HepG2 (cell line): ENCODE measurements around the gene NSUN6. TPM values are rescaled to one million over a fixed set of nuclear protein-coding genes. Genes with fewer than 3 reads are reported as not detected.

Source experiments
- ATF4 ChIP-seq, 2 experiments: fragments of 450-650 bp in 1 of 2; sonication (generic) in 1 of 2; formaldehyde crosslinking; IDR thresholded peaks; 2 replicates each; pipeline versions ENCODE4 v1.5.0 to v1.8.0; 2020 to 2022; ENCODE audit warnings: mild to moderate bottlenecking in 1 of 2, missing genetic modification reagents in 1 of 2
- BCL3 ChIP-seq: sonication (generic); formaldehyde crosslinking; IDR thresholded peaks from 2 replicates; pipeline ENCODE4 v1.5.1; 2020; ENCODE audit warnings: mild to moderate bottlenecking, missing genetic modification reagents, moderate library complexity
- CBX2 ChIP-seq, 2 experiments: fragments of 200-600 bp in 1 of 2; sonication (generic); formaldehyde crosslinking in 1 of 2; IDR thresholded peaks; 2 replicates each; pipeline versions ENCODE4 v1.7.0 to v1.8.1; 2018 to 2022; ENCODE audit warnings: low read depth in 2 of 2, low read length in 1 of 2, mild to moderate bottlenecking in 1 of 2, missing genetic modification reagents in 1 of 2
- FUBP1 ChIP-seq: sonication (generic); formaldehyde crosslinking; IDR thresholded peaks from 2 replicates; pipeline ENCODE4 v1.5.1; 2020; ENCODE audit warnings: missing genetic modification reagents, mild to moderate bottlenecking, borderline replicate concordance
- HDAC2 ChIP-seq: sonication (generic); formaldehyde crosslinking; IDR thresholded peaks from 2 replicates; pipeline ENCODE4 v1.4.0; 2020; ENCODE audit warnings: missing genetic modification reagents
- JARID2 ChIP-seq: sonication (generic); formaldehyde crosslinking; IDR thresholded peaks from 2 replicates; pipeline ENCODE4 v1.8.1; 2023; ENCODE audit warnings: missing genetic modification reagents, inconsistent platforms; ENCODE audit not compliant: insufficient replicate concordance
- KLF11 ChIP-seq: IDR thresholded peaks from 2 replicates; pipeline ENCODE4 v1.6.1; 2016; ENCODE audit warnings: missing compliant biosample characterization
- KLF13 ChIP-seq: sonication (generic); formaldehyde crosslinking; IDR thresholded peaks from 2 replicates; pipeline ENCODE4 v1.4.0; 2020; ENCODE audit warnings: mild to moderate bottlenecking, missing genetic modification reagents
- MIER3 ChIP-seq: IDR thresholded peaks from 2 replicates; pipeline ENCODE4 v1.6.1; 2016; ENCODE audit warnings: missing compliant biosample characterization, borderline replicate concordance
- NR2C2 ChIP-seq: sonication (generic); formaldehyde crosslinking; IDR thresholded peaks from 2 replicates; pipeline ENCODE4 v1.4.0; 2020; ENCODE audit warnings: missing genetic modification reagents, mild to moderate bottlenecking, moderate library complexity, borderline replicate concordance
- PAWR ChIP-seq: sonication (generic); formaldehyde crosslinking; IDR thresholded peaks from 2 replicates; pipeline ENCODE4 v1.4.0; 2020; ENCODE audit warnings: missing genetic modification reagents, mild to moderate bottlenecking, borderline replicate concordance
- PHF8 ChIP-seq: sonication (generic); formaldehyde crosslinking; IDR thresholded peaks from 2 replicates; pipeline ENCODE4 v1.5.0; 2020; ENCODE audit warnings: missing genetic modification reagents
- POLR2A ChIP-seq, 2 experiments: IDR thresholded peaks; 2 replicates each; pipeline ENCODE4 v1.6.1; 2011; ENCODE audit warnings: low read depth in 2 of 2, low read length in 2 of 2, mild to moderate bottlenecking in 1 of 2, moderate library complexity in 1 of 2; ENCODE audit not compliant: insufficient read depth in 1 of 2
- REST ChIP-seq, 2 experiments: IDR thresholded peaks; 2 replicates each; pipeline ENCODE4 v1.6.1; 2011 to 2012; ENCODE audit warnings: low read length in 2 of 2, borderline replicate concordance in 1 of 2, low read depth in 1 of 2, mild to moderate bottlenecking in 1 of 2, moderate library complexity in 1 of 2
- TRIM24 ChIP-seq: sonication (generic); formaldehyde crosslinking; IDR thresholded peaks from 2 replicates; pipeline ENCODE4 v1.8.0; 2022; ENCODE audit warnings: mild to moderate bottlenecking, missing genetic modification reagents
- ZBTB34 ChIP-seq: sonication (generic); formaldehyde crosslinking; IDR thresholded peaks from 2 replicates; pipeline ENCODE4 v1.8.0; 2022; ENCODE audit warnings: mild to moderate bottlenecking, missing genetic modification reagents
- ZNF124 ChIP-seq: sonication (generic); formaldehyde crosslinking; IDR thresholded peaks from 2 replicates; pipeline ENCODE4 v1.4.0; 2020; ENCODE audit warnings: missing genetic modification reagents
- ZNF337 ChIP-seq: sonication (generic); formaldehyde crosslinking; IDR thresholded peaks from 2 replicates; pipeline ENCODE4 v1.5.1; 2020; ENCODE audit warnings: missing genetic modification reagents, low read depth, mild to moderate bottlenecking, borderline replicate concordance
- ZNF83 ChIP-seq: sonication (generic); formaldehyde crosslinking; IDR thresholded peaks from 2 replicates; pipeline ENCODE4 v1.4.0; 2020; ENCODE audit warnings: missing genetic modification reagents, mild to moderate bottlenecking, borderline replicate concordance
- polyA plus RNA-seq, 8 experiments: library from polyadenylated mRNA; depleted of rRNA in 3 of 8; stranded (reverse) in 7 of 8; unstranded in 1 of 8; fragments of >200 nt; fragmentation: Illumina TruSeq in 4 of 8; extraction: Trizol in 4 of 8; gene quantifications; 2 replicates each; pipeline versions ENCODE4 v1.2.1 to v1.2.3, GENCODE V29; 2011 to 2016; ENCODE audit warnings: low read depth in 4 of 8, missing spikeins in 1 of 8, mixed read lengths in 1 of 8; ENCODE audit not compliant: insufficient read depth in 1 of 8
- total RNA-seq, 5 experiments: library from RNA; depleted of rRNA; stranded (reverse); fragments of >200 nt; fragmentation: Illumina TruSeq; extraction: Trizol; gene quantifications; 2 replicates each; pipeline ENCODE4 v1.2.3, GENCODE V29; 2016; ENCODE audit warnings: low read depth in 1 of 5

NSUN6 gene
- total and polyA plus RNA-seq, 2 of the 13 experiments (the other 11 are each of a cell fraction or from before 2014, with no cell fraction given), result 17.2 to 19.3 TPM

DNA sequence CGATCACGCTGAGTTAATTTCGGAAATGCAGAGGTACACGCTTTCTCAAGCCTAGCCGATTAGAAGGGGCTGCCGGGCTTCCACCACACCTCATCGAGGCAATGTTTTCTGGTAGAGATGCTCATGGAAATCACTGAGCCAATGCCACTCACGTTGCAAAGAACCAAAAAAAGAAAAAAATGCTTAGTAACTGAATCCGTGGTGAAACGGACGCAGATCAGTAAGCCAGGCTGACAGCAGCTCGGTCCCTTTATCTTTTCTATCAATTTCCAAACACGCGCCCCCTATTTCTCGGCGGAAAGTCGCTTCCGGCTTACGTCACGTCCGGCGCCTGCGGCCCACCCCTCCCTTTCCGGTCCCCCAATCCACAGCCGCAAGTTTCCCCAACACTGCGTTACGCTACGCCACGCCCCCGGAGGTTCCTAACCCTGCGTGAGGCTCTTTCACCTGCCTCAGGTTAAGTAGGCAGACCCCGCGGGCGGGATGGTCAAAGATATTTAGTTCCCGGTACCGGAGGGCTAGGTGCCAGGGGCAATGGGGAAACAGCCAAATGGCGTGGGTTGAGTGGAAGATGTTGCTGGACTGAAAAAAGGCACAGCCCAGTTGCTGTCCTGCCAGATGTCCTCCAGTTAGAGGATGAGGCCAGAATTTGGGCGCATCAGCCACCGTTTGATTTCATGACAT, at the start of gene NSUN6 (continued):
- TF ChIP-seq MIER3 (CRISPR knock-in tag), result no peak
- TF ChIP-seq REST (IDR thresholded peaks at IDR 0.05; ENCODE audit: borderline replicate concordance in 1 of 2, low read depth in 1 of 2, low read length in 2 of 2), result peak in 1 of 2 experiments; percentile 11; a peak in 1 of 4 replicates
- 0 out of 2 replicates have a peak, but pooled peaks have one; percentile 21 for TF ChIP-seq ZBTB34 (CRISPR knock-in tag)
- 0 out of 2 replicates have a peak, but pooled peaks have one; percentile 48 for TF ChIP-seq ZNF337 (CRISPR knock-in tag)
- 0 out of 2 replicates have a peak, but pooled peaks have one; percentile 30 for TF ChIP-seq BCL3 (CRISPR knock-in tag)
- no peak for TF ChIP-seq CBX2 (IDR thresholded peaks at IDR 0.05; ENCODE audit: low read depth, low read length)
- TF ChIP-seq CBX2 (CRISPR knock-in tag; IDR thresholded peaks at IDR 0.05; ENCODE audit: low read depth), result no peak
- TF ChIP-seq PHF8, result peak; percentile 81
- TF ChIP-seq ZNF124 (CRISPR knock-in tag), result no peak; the same call in 1 of the 2 replicates
- TF ChIP-seq JARID2, result no peak
- TF ChIP-seq POLR2A (IDR thresholded peaks at IDR 0.05; ENCODE audit: insufficient read depth in 1 of 2, low read depth in 2 of 2, low read length in 2 of 2), result peak; percentile 44 to 72; a peak in 3 of 4 replicates
- TF ChIP-seq KLF11 (CRISPR knock-in tag), result no peak; the same call in 1 of the 2 replicates
- no peak for TF ChIP-seq ATF4 (CRISPR knock-in tag; IDR thresholded peaks at IDR 0.05)
- peak; percentile 49; the same call in 1 of the 2 replicates for TF ChIP-seq HDAC2 (CRISPR knock-in tag)
- no peak for TF ChIP-seq ZNF83 (CRISPR knock-in tag)
- TF ChIP-seq TRIM24 (CRISPR knock-in tag), result no peak
- TF ChIP-seq KLF13 (CRISPR knock-in tag), result no peak
- TF ChIP-seq NR2C2 (CRISPR knock-in tag), result peak; percentile 52
- no peak for TF ChIP-seq FUBP1 (CRISPR knock-in tag)
- TF ChIP-seq PAWR, result no peak
